Measurements from ENCODE around the gene GRAMD1B. TPM values are rescaled to one million over a fixed set of nuclear protein-coding genes. Genes with fewer than 3 reads are reported as not detected.

GRAMD1B gene
- total RNA-seq, 4 donors from 2014 or later = 27.5 to 37.2 (median 30.6) TPM

GRCh38 chr11:123410218-123410549 is 19.9 kb upstream of the GRAMD1B start:
- Histone ChIP-seq H3K27ac (no peak overlapping the region), H3K36me3 (no peaks in the 10 kb centered on the region), H3K9me3 (no peaks in the 10 kb centered on the region), H3K4me3 (no peak overlapping the region), H3K4me1 (peaks cover 0 to 4% (median 0%) of the 10 kb centered on the region in 4 donors), H3K27me3 (peaks cover 0 to 17% of the 10 kb centered on the region in 2 donors)
- TF ChIP-seq, protein P1, sequence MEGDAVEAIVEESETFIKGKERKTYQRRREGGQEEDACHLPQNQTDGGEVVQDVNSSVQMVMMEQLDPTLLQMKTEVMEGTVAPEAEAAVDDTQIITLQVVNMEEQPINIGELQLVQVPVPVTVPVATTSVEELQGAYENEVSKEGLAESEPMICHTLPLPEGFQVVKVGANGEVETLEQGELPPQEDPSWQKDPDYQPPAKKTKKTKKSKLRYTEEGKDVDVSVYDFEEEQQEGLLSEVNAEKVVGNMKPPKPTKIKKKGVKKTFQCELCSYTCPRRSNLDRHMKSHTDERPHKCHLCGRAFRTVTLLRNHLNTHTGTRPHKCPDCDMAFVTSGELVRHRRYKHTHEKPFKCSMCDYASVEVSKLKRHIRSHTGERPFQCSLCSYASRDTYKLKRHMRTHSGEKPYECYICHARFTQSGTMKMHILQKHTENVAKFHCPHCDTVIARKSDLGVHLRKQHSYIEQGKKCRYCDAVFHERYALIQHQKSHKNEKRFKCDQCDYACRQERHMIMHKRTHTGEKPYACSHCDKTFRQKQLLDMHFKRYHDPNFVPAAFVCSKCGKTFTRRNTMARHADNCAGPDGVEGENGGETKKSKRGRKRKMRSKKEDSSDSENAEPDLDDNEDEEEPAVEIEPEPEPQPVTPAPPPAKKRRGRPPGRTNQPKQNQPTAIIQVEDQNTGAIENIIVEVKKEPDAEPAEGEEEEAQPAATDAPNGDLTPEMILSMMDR (IDR thresholded peaks at IDR 0.05) = no peak
- no peak for TF ChIP-seq POLR2A (IDR thresholded peaks at IDR 0.05)
- TF ChIP-seq EP300 (IDR thresholded peaks at IDR 0.05) = no peak
- no peak for DNase-seq (ENCODE audit: low spot score in 2 of 2)
- WGBS, 2 donors = 94 to 96% methylated on average over 3 of the region's 3 CpGs

DNA sequence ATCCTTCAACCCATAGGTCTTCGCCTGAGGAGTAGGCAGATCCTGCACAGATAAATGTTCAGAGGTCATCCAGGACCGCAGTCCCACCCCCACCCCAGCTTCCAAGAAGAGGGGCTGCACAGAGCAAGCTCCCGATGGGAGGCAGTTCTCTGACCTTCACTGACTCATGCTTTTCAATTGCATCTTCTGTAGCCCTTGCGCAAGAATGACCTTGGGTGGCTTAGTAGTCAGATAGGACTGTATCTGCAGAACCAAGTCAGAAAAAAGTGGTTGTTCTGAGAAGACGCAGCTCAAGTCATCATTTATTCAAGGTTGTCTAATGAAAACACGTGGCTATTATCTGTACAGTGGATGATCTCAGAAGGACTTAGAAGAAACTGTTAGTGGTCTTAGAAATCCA is 16.4 kb upstream of the GRAMD1B start:
- WGBS, 2 donors = 76 to 79% methylated on average over 6 of the region's 6 CpGs
- Histone ChIP-seq H3K27ac (no peak overlapping the region), H3K9me3 (no peaks in the 10 kb centered on the region), H3K27me3 (no peaks in the 10 kb centered on the region), H3K36me3 (no peaks in the 10 kb centered on the region), H3K4me1 (no peaks in the 10 kb centered on the region), H3K4me3 (no peak overlapping the region)
- TF ChIP-seq POLR2A (IDR thresholded peaks at IDR 0.05) (no peak), EP300 (IDR thresholded peaks at IDR 0.05) (no peak)
- TF ChIP-seq, protein P1 (IDR thresholded peaks at IDR 0.05) = no peak
- no peak for DNase-seq (ENCODE audit: low spot score in 2 of 2)

GRCh38 chr11:123416566-123416965 is 13.5 kb upstream of the GRAMD1B start:
- Histone ChIP-seq H3K27ac (no peak overlapping the region), H3K27me3 (no peaks in the 10 kb centered on the region), H3K4me3 (no peak overlapping the region), H3K36me3 (no peaks in the 10 kb centered on the region), H3K9me3 (no peaks in the 10 kb centered on the region), H3K4me1 (no peaks in the 10 kb centered on the region)
- TF ChIP-seq, protein P1 (IDR thresholded peaks at IDR 0.05) = no peak
- TF ChIP-seq POLR2A (IDR thresholded peaks at IDR 0.05) (no peak), EP300 (IDR thresholded peaks at IDR 0.05) (no peak)
- no peak for DNase-seq (ENCODE audit: low spot score in 2 of 2)

DNA sequence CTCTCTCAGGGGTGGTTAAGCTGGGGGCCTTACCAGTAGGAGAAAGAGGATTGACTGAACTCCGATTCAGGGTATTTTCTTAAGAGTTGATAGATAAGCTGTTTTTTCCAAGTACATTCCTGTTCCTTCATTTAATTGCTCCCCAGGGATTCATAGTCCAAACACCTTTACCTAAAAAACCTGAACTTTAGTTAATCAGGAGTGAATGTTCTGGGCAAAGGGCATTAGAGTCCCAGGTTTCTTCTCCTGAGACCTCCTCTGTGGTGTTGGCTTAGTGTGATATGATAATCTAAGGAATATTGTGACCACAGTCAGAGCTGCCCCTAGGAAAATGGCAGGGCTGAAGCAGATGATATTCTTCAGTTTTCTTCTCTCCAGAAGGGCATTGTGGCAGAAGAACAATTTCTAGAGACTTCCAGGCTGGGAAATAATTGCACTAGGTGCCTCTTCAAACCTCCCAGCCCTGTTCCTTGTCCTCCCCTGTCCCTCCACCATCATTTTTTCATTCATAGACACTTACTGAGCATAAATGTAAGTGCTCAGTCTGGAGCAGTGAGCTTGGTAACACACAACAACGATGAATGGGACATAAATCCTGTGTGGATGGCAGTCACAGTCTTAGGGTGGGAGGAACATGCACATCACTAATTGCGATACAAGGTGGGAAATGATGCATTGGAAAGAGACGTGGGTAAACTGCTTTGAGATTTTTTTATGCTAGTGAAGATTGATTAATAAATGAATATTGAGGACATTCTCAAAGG is 11.5 kb upstream of the GRAMD1B start:
- Histone ChIP-seq H3K27me3 (no peaks in the 10 kb centered on the region), H3K27ac (no peak overlapping the region), H3K4me3 (no peak overlapping the region), H3K36me3 (no peaks in the 10 kb centered on the region), H3K9me3 (no peaks in the 10 kb centered on the region), H3K4me1 (no peaks in the 10 kb centered on the region)
- WGBS, 2 donors = 69 to 81% methylated on average over 4 of the region's 4 CpGs
- no peak for DNase-seq (ENCODE audit: low spot score in 2 of 2)
- TF ChIP-seq EP300 (IDR thresholded peaks at IDR 0.05) = no peak
- TF ChIP-seq, protein P1 (IDR thresholded peaks at IDR 0.05) = no peak
- no peak for TF ChIP-seq POLR2A (IDR thresholded peaks at IDR 0.05)

DNA sequence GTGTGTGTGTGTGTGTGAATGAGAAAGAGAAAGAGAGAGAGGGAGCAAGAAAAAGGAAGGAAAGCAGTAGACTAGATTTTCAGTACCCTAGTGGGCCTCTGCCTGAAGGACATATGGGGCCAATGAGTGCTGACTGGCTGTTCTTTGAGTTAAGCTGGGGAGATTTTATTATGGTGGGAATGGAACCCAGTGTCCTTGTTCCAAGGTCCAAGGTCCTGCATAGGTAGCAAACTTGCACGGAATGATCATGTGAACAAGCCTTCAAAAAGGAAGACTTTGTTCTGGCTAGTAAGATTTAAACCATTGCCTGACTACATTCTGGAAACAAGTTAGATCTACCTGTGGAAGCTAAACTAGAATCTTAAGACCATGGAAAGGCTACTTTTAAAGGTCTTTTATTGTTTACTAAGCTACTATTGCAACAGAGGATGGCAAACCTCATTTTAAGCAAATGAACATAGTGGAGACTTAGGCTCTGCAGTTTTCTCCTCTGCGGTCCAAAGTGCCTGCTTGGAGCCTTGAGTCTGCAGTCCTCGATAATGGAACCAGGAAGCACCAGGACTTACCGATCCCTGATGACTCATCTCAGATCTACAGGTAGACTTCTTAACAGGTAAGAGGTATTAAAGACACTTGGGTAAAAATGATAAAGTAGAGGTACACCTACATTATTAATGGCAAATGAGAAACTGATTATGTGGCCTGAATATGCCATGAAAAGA is 10.2 kb upstream of the GRAMD1B start:
- no peaks in the 10 kb centered on the region for H3K36me3 ChIP-seq
- no peaks in the 10 kb centered on the region for H3K9me3 ChIP-seq
- H3K27me3 ChIP-seq = no peaks in the 10 kb centered on the region
- 92% methylated on average over 4 of the region's 4 CpGs for WGBS, 2 donors
- TF ChIP-seq EP300 (IDR thresholded peaks at IDR 0.05) = no peak
- TF ChIP-seq POLR2A (IDR thresholded peaks at IDR 0.05) = no peak
- TF ChIP-seq, protein P1 (IDR thresholded peaks at IDR 0.05) = no peak
- no peak overlapping the region for H3K4me3 ChIP-seq
- H3K27ac ChIP-seq = no peak overlapping the region
- no peak for DNase-seq (ENCODE audit: low spot score in 2 of 2)
- H3K4me1 ChIP-seq = no peaks in the 10 kb centered on the region

Data from tibial nerve (tissue), 4 donors.